SIG-M5 treated with dmso at 0.1 percent for 504 hours (cell line): ENCODE results near the gene VMP1.
"Not testable (repeated sequence)": the region's sequence is repeated elsewhere in the genome, so short reads cannot be mapped to it uniquely, and the experiment has no call there.

ENCODE experiments used
- DNase-seq: peaks from one replicate; lab custom pipeline; 2025; ENCODE audit not compliant: unreplicated experiment; lab: John Stamatoyannopoulos, UW

Gene VMP1

GRCh38 chr17:59804901-59805465, 97.5 kb downstream of the VMP1 start:
- DNase-seq = peak; percentile 90

DNA sequence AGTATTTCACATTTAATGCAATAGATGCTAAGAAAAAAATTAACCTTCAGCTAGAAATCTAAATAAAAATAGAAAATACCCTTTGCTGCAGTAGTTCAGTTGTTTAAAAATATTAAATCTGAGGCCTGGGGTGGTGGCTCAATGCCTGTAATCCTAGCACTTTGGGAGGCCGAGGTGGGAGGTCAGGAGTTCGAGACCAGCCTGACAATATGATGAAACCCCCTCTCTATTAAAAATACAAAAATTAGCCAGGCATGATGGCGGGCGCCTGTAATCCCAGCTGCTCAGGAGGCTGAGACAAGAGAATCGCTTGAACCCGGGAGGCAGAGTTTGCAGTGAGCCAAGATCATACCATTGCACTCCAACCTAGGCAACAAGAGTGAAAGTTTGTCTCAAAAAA, 98.9 kb downstream of the VMP1 start:
- not testable (repeated sequence) for DNase-seq

GRCh38 chr17:59807892-59808509, 100.5 kb downstream of the VMP1 start:
- no peak for DNase-seq

DNA sequence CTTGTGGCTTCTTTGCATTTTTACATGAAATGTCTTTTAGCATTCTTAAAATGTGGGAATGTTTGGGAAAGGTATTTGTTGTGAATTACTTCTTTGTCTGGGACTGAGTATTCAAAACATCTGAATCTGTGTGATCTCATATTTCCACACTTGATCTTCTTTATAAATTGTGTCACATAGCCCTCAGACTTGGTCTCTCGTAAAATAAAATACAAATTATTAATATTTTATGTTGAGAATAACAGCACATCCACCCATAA, 103.4 kb downstream of the VMP1 start:
- no peak for DNase-seq

DNA sequence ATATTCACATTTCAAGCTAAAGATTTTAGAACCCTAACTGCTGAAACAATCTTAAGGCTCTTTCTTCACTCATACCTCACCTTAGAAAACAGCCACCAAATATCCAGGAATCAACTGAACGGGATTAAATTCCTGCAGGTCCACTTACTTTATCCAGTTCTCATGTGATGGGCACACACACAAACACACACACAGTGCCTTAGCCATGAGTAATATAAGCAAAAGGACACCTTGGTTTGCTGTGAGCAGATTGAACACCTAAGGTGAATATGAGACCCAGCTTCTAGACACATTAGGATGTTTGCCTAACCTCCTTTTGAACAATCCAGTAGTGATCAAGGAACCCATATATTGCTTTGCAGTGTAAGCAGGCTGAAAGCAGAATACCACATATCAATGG, 103.8 kb downstream of the VMP1 start:
- no peak for DNase-seq

DNA sequence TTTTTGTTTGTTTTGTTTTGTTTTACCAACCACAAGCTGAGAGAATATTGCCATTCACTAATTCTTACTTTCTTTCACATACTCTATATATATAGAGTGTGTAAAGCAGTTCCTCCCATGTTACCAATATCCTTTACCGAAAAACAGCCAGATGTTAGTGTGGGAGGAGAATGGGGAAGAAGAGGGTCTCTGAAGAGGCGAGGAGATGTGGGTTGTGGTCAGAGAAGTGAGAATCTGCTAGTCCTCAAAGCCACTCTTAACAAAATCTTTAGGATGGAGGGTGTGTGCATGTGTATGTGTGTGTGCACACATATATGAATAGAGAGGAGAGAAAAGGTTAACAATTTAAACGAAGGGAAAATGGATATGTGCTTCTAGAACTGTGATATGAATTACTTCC, 104.7 kb downstream of the VMP1 start:
- peak; percentile 82 for DNase-seq

DNA sequence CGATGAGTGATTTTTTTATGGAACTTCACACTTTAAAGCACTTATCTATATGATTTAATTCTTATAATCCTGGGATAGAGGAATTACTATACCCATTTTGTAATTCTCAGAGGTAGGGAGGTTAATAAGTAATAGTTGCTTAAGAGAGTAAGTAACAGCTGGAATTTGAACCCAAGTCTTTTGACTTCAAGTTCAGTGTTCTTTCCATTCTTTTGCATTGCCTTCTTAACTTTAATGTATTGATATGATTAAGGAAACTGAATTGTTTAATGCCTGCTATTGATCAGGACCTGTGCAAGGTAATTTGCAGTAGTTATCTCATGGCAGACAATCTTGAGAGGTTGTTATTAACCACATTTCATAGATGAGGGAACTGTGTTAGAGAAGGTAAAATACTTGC, 106.8 kb downstream of the VMP1 start:
- DNase-seq = no peak

- no peak for DNase-seq
Measured at GRCh38 chr17:59814685-59815084, 107.2 kb downstream of the VMP1 start.

DNA sequence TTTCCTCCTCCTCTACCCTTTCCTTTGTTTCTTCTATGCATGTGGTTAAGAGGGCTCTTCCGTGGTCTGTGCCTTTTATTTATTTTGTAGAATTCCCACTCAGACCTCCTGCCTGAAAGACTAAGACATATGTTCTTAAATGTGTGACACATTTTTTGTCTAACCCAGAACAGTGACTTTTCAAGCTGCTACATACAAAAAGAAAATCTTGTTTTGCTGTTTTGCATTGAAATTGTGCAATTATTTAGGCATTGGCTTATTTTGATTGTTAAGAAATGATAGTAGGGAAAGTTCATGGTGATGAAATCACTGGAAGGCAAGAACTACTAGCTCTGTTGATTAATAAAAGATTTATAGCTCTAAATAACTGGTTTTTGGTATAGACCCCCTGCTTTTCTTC, 108.5 kb downstream of the VMP1 start:
- no peak for DNase-seq

- DNase-seq = no peak
Measured at GRCh38 chr17:59825533-59826322, 118.3 kb downstream of the VMP1 start.

DNA sequence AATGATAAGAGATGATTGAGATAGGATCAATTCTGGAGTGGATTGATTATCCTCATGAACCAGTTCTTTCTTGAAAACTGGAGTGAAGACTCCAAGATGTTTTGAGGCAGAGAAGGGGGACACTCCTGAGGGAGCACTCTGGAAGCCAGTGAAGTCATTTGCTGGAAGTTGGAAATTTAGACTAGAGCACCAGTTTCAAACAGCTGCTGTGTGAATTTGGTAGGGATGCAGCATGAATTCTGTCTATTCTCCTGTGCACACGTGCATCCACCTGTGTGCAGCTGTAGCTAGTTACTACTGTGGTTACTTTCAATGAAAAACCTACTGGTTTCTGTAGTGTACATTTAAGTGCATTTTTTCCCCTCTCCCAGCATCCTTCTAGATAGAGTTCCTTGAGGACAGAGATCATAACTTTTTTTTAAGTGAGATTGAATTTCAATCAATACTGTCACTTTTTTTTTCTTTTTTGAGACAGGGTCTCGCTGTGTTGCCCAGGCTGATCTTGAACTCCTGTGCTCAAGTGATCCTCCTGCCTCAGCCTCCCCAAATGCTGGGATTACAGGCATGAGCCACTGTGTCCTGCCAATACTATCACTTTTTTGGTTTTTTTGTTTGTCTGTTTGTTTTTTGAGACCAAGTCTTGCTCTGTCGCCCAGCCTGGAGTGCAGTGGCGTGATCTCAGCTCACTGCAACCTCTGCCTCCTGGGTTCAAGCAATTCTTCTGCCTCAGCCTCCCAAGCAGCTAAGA, 119.4 kb downstream of the VMP1 start:
- no peak for DNase-seq

- no peak for DNase-seq
Measured at GRCh38 chr17:59827721-59828477, 120.4 kb downstream of the VMP1 start.

GRCh38 chr17:59828478-59828760, 121.0 kb downstream of the VMP1 start:
- no peak for DNase-seq

GRCh38 chr17:59828819-59829216, 121.4 kb downstream of the VMP1 start:
- not testable (repeated sequence) for DNase-seq

GRCh38 chr17:59829217-59830006, 122.0 kb downstream of the VMP1 start:
- peak; percentile 95 for DNase-seq

GRCh38 chr17:59830007-59830630, 122.7 kb downstream of the VMP1 start:
- no peak for DNase-seq

- no peak for DNase-seq
Measured at GRCh38 chr17:59830846-59831486, 123.5 kb downstream of the VMP1 start.

DNA sequence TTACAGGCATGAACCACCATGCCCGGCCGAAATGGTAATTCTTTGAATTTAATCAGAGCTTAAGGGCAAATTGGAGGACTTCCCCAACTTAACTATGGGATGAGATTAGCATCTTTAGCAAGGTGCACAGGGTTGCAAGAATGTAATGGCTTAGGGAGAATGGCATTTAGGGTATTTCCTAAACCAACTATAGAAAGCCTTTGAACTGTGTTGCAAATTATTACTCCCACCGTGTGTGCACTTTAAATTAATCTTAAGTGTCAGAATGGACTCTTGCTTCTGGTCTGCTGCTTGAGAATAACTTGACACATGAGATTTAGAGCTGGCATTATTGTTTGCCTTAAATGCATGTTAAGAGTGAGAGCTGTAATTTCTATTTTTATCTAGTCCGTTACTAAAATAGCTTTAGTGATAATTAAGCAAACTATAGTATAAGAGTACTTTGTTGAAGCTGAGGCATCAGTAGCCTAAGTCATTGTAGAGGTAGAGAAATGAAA, 125.5 kb downstream of the VMP1 start:
- peak; percentile 73 for DNase-seq

DNA sequence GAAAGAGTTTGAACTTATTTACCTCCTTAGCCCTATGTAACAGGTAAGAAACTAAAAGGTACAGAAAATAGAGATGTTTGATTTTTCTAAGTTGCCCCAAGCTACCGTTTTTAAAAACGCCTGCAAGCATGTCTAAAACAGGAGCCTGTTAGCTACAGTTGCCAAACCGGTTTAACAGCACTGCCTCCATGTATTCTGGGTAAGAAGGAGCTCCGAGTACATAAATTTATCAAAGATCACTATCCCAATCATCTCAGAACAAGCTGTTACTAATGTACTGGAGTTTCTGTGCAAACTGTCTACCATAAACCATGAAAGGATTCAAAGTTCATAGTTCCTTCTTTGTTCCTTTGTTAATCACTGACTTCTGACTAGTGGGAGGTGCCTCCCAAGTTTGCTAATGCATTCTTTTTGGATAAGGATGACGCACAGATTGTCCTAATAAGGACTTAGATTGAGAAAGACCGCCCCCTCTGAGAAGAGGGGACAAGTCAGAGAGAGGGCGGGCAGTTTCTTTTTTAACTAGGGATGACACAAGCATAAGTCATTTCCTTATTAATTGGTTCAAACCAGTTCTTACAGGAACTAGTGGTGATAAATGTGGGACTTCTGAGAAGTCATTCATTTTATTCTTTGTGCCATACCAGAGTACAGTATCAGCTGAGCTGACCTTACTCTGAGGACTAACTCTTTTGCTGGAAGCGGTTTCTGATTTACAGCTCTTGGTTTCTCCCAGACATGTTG, 130.0 kb downstream of the VMP1 start:
- peak; percentile 100 for DNase-seq
